GM21526 (cell line): ENCODE data around the gene EXOC2.

Source experiments
- ATAC-seq: cut with Tn5 transposase; IDR thresholded peaks from one replicate; pipeline ENCODE4 v1.9.1; 2021; ENCODE audit warnings: moderate library complexity; ENCODE audit not compliant: unreplicated experiment, low FRiP score

EXOC2 gene

GRCh38 chr6:548517-548916 lies 144.4 kb downstream of the EXOC2 start:
- no peak for ATAC-seq

- ATAC-seq: no peak
Observed at GRCh38 chr6:548091-548490, 144.8 kb downstream of the EXOC2 start.

GRCh38 chr6:540490-540889 lies 152.4 kb downstream of the EXOC2 start:
- ATAC-seq: no peak

- no peak for ATAC-seq
Observed at GRCh38 chr6:537114-537513, 155.8 kb downstream of the EXOC2 start.

- ATAC-seq: no peak
Observed at GRCh38 chr6:530425-530824, 162.5 kb downstream of the EXOC2 start.

- no peak for ATAC-seq
Observed at GRCh38 chr6:528989-529388, 163.9 kb downstream of the EXOC2 start.

GRCh38 chr6:527989-528673 lies 164.8 kb downstream of the EXOC2 start:
- no peak for ATAC-seq

- no peak for ATAC-seq
Observed at GRCh38 chr6:524803-525202, 168.1 kb downstream of the EXOC2 start.

GRCh38 chr6:520820-521219 lies 172.1 kb downstream of the EXOC2 start:
- ATAC-seq: no peak

- ATAC-seq: no peak
Observed at GRCh38 chr6:518218-518617, 174.7 kb downstream of the EXOC2 start.

GRCh38 chr6:516213-516612 lies 176.7 kb downstream of the EXOC2 start:
- no peak for ATAC-seq

- ATAC-seq: no peak
Observed at GRCh38 chr6:515267-515666, 177.7 kb downstream of the EXOC2 start.

- ATAC-seq: no peak
Observed at GRCh38 chr6:514396-514978, 178.5 kb downstream of the EXOC2 start.

- ATAC-seq: no peak
Observed at GRCh38 chr6:513961-514360, 179.0 kb downstream of the EXOC2 start.

- no peak for ATAC-seq
Observed at GRCh38 chr6:513058-513457, 179.9 kb downstream of the EXOC2 start.

GRCh38 chr6:511488-512137 lies 181.3 kb downstream of the EXOC2 start:
- ATAC-seq: no peak

GRCh38 chr6:509676-510075 lies 183.3 kb downstream of the EXOC2 start:
- ATAC-seq: no peak

GRCh38 chr6:508614-509013 lies 184.3 kb downstream of the EXOC2 start:
- no peak for ATAC-seq

- ATAC-seq: no peak
Observed at GRCh38 chr6:508006-508405, 184.9 kb downstream of the EXOC2 start.

GRCh38 chr6:506920-507622 lies 185.9 kb downstream of the EXOC2 start:
- ATAC-seq: no peak

GRCh38 chr6:506508-506907 lies 186.4 kb downstream of the EXOC2 start:
- no peak for ATAC-seq
